B cell (primary cell): Measurements from ENCODE around the gene PCDHGB1. TPM values are rescaled to one million over a fixed set of nuclear protein-coding genes. Genes with fewer than 3 reads are reported as not detected.

Experiments used
- ATAC-seq: fragments of 200-7000 bp; cut with Tn5 transposase; one replicate; pipeline ENCODE4 v1.10.0; 2021; ENCODE audit warnings: low read depth, mild to moderate bottlenecking, moderate number of reproducible peaks, moderate library complexity
- CTCF ChIA-PET: fragments of 350-600 bp; sonication (Branson Sonifier 250); formaldehyde crosslinking; loops from one replicate; lab custom pipeline; 2021; ENCODE audit warnings: antibody characterized with exemption, inconsistent platforms; lab: Charles Lee
- POLR2A ChIA-PET: fragments of 350-600 bp; sonication (Branson Sonifier 250); formaldehyde crosslinking; loops from one replicate; lab custom pipeline; 2021; ENCODE audit warnings: antibody characterized with exemption; lab: Charles Lee
- DNase-seq: peaks from one replicate; pipeline ENCODE4 v3.0.0; 2013
- H2AFZ ChIP-seq: 2 replicates; pipeline ENCODE4 v1.6.1; 2012; ENCODE audit warnings: mild to moderate bottlenecking, low read depth, low read length; ENCODE audit not compliant: insufficient read depth, poor library complexity, severe bottlenecking
- H3K27ac ChIP-seq, 2 donors: 1 replicate in 1 of 2; 2 replicates in 1 of 2; pipeline ENCODE4 v1.5.1; 2012 to 2013; ENCODE audit warnings: low read length in 2 of 2, mild to moderate bottlenecking in 2 of 2, moderate library complexity in 1 of 2
- H3K27me3 ChIP-seq, 4 experiments: fragments of 200-600 bp in 1 of 4; sonication (generic) in 1 of 4; replicated peaks in 1 of 4; 1 replicate in 2 of 4; 2 replicates in 2 of 4; pipeline versions ENCODE4 v1.6.1 to v1.7.0; 2013 to 2016; ENCODE audit warnings: low read length in 3 of 4, mild to moderate bottlenecking in 2 of 4, mixed read lengths in 1 of 4, moderate library complexity in 1 of 4; ENCODE audit not compliant: insufficient read depth in 4 of 4, control insufficient read depth in 3 of 4; ENCODE audit errors: control extremely low read depth in 1 of 4
- H3K36me3 ChIP-seq, 2 experiments: replicated peaks in 1 of 2; 1 replicate in 1 of 2; 2 replicates in 1 of 2; pipeline versions ENCODE4 v1.6.1 to v1.7.1; 2013; ENCODE audit warnings: low read length in 1 of 2; ENCODE audit not compliant: insufficient read depth in 2 of 2, control insufficient read depth in 1 of 2; ENCODE audit errors: control extremely low read depth in 1 of 2, extremely low read depth in 1 of 2
- H3K4me1 ChIP-seq, 2 donors: fragments of 200-600 bp in 1 of 2; sonication (generic) in 1 of 2; 1 replicate in 1 of 2; 2 replicates in 1 of 2; pipeline versions ENCODE4 v1.5.1 to v1.6.1; 2013 to 2017; ENCODE audit warnings: low read length in 2 of 2; ENCODE audit not compliant: control insufficient read depth in 2 of 2, insufficient read depth in 2 of 2
- H3K4me2 ChIP-seq: replicated peaks from 2 replicates; pipeline ENCODE3; 2012; ENCODE audit warnings: mild to moderate bottlenecking, low read depth, low read length; ENCODE audit not compliant: poor library complexity, severe bottlenecking
- H3K4me3 ChIP-seq, 5 experiments: fragments of 200-600 bp in 1 of 5; sonication (generic) in 1 of 5; 1 replicate in 3 of 5; 2 replicates in 2 of 5; pipeline versions ENCODE4 v1.5.1 to v1.7.0; 2011 to 2016; ENCODE audit warnings: low read length in 4 of 5, mild to moderate bottlenecking in 4 of 5, low read depth in 2 of 5, control low read depth in 1 of 5, moderate library complexity in 1 of 5; ENCODE audit not compliant: insufficient read depth in 1 of 5; ENCODE audit errors: control extremely low read depth in 1 of 5, extremely low read depth in 1 of 5
- H3K79me2 ChIP-seq: fragments of 200-600 bp; sonication (generic); one replicate; pipeline ENCODE4 v1.6.0; 2016; ENCODE audit warnings: low read length; ENCODE audit not compliant: control insufficient read depth, insufficient read depth
- H3K9ac ChIP-seq: fragments of 200-600 bp; sonication (generic); 2 replicates; pipeline ENCODE4 v1.6.1; 2017; ENCODE audit warnings: mild to moderate bottlenecking, low read length, moderate library complexity
- H3K9me3 ChIP-seq, 3 donors: one replicate each; pipeline versions ENCODE4 v1.6.1 to v1.7.1; 2013; ENCODE audit warnings: low read length in 2 of 3; ENCODE audit not compliant: control insufficient read depth in 2 of 3, insufficient read depth in 1 of 3; ENCODE audit errors: control extremely low read depth in 1 of 3
- H4K20me1 ChIP-seq: 2 replicates; pipeline ENCODE4 v1.6.0; 2012; ENCODE audit warnings: mild to moderate bottlenecking, low read length; ENCODE audit not compliant: insufficient read depth, control insufficient read depth, poor library complexity, severe bottlenecking
- H3K27ac Mint-ChIP-seq: one replicate; pipeline ENCODE4 v1.8.0; 2021; ENCODE audit warnings: mixed read lengths
- H3K27me3 Mint-ChIP-seq: one replicate; pipeline ENCODE4 v1.8.0; 2021; ENCODE audit warnings: mixed read lengths
- H3K4me1 Mint-ChIP-seq: one replicate; pipeline ENCODE4 v1.8.0; 2021; ENCODE audit warnings: mixed read lengths
- H3K4me3 Mint-ChIP-seq: one replicate; pipeline ENCODE4 v1.8.0; 2021; ENCODE audit warnings: mixed read lengths
- H3K9me3 Mint-ChIP-seq: one replicate; pipeline ENCODE4 v1.8.0; 2022; ENCODE audit warnings: mixed read lengths; ENCODE audit not compliant: insufficient read depth
- CTCF ChIP-seq: fragments of 200-600 bp; IDR thresholded peaks from one replicate; pipeline ENCODE4 v1.8.0; 2022; ENCODE audit warnings: antibody characterized with exemption, mild to moderate bottlenecking
- EZH2 ChIP-seq: IDR thresholded peaks from 2 replicates; pipeline ENCODE4 v1.6.1; 2012; ENCODE audit warnings: borderline replicate concordance, low read depth, mild to moderate bottlenecking, moderate library complexity, low read length; ENCODE audit not compliant: insufficient read depth, poor library complexity, severe bottlenecking
- WGBS: methylation state at CpG from one replicate; pipeline ENCODE4 v1.1.5; 2013; ENCODE audit warnings: missing lambda C conversion rate; ENCODE audit not compliant: insufficient coverage; 5-methylcytosine and 5-hydroxymethylcytosine counted together
- intact Hi-C: fragments of 100-400 bp; cut with micrococcal nuclease; formaldehyde crosslinking; loops from one replicate; pipeline ENCODE4 v1.10.0; 2022
- polyA plus RNA-seq: library from polyadenylated mRNA; depleted of rRNA; stranded (reverse); fragments of >200 nt; gene quantifications from 2 replicates; pipeline ENCODE4 v1.2.3, GENCODE V29; 2012
- total RNA-seq, 2 donors: library from RNA; stranded (reverse); fragments of 120-200 nt in 1 of 2; gene quantifications; 1 replicate in 1 of 2; 2 replicates in 1 of 2; pipeline versions ENCODE4 v1.2.3 to v1.2.4, GENCODE V29; 2013 to 2022

The PCDHGB1 gene
- total and polyA plus RNA-seq, 2 donors (not counting 1 experiment from before 2014, with no cell fraction given) = 0.10 to 0.69 TPM

DNA sequence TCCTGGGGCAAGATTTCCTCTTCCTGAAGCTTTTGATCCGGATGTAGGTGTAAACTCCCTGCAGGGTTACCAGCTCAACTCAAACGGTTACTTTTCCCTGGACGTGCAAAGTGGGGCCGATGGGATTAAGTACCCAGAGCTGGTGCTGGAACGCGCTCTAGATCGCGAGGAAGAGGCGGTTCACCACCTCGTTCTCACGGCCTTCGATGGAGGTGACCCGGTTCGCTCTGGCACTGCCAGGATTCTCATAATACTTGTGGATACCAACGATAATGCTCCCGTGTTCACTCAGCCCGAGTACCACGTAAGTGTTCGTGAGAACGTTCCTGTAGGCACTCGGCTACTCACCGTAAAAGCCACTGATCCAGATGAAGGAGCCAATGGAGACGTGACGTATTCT lies 5.7 kb downstream of the PCDHGB1 start:
- CTCF ChIA-PET = interaction anchor here (1.1 to 1.6 kb wide), 2 partner anchors 202 to 210 kb away, joined by 3 to 4 read pairs; no protein-coding TSS in a partner anchor
- intact Hi-C loops = no loop called here
- Mint-ChIP-seq H3K9me3 (peaks cover 12% of the 10 kb centered on the region), H3K27ac (no peak overlapping the region), H3K4me3 (no peak overlapping the region), H3K27me3 (peaks cover 55% of the 10 kb centered on the region), H3K4me1 (peaks cover 2% of the 10 kb centered on the region)
- H3K4me1 ChIP-seq = no peaks in the 10 kb centered on the region
- no peak for DNase-seq
- no peak overlapping the region for H2AFZ ChIP-seq
- TF ChIP-seq CTCF (no peak), EZH2 (no peak)
- peaks cover under 1 to 49% (median 29%) of the 10 kb centered on the region in 3 donors for H3K9me3 ChIP-seq
- no peaks in the 10 kb centered on the region for H3K79me2 ChIP-seq
- H3K27me3 ChIP-seq = peaks cover 0 to 58% (median 33%) of the 10 kb centered on the region in 4 experiments
- no peaks in the 10 kb centered on the region for H3K36me3 ChIP-seq
- H3K4me3 ChIP-seq = no peak overlapping the region
- no peak for ATAC-seq
- H3K4me2 ChIP-seq = no peak overlapping the region
- POLR2A ChIA-PET = no interaction called here
- no peak overlapping the region for H3K9ac ChIP-seq
- no peak overlapping the region for H3K27ac ChIP-seq
- no peaks in the 10 kb centered on the region for H4K20me1 ChIP-seq
- WGBS = 63% methylated on average over 24 of the region's 24 CpGs

DNA sequence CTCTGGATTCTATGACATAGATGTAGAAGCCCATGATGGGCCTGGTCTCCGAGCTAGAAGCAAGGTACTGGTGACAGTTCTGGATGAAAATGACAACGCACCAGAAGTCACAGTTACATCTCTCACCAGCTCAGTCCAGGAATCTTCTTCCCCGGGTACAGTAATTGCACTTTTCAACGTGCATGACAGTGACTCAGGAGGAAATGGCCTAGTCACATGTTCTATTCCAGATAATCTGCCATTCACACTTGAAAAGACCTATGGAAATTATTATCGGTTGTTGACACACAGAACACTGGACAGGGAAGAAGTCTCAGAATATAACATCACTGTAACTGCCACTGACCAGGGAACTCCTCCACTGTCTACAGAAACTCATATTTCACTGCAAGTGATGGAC lies 6.2 kb downstream of the PCDHGB1 start:
- Mint-ChIP-seq H3K9me3 (peaks cover 9% of the 10 kb centered on the region), H3K4me3 (no peak overlapping the region), H3K27ac (no peak overlapping the region), H3K27me3 (peaks cover 55% of the 10 kb centered on the region), H3K4me1 (peaks cover 2% of the 10 kb centered on the region)
- H3K27me3 ChIP-seq = peaks cover 0 to 58% (median 32%) of the 10 kb centered on the region in 4 experiments
- no peak overlapping the region for H3K27ac ChIP-seq
- DNase-seq = no peak
- CTCF ChIA-PET = interaction anchor here (1.6 kb wide), 1 partner anchor 201 kb away, joined by 4 read pairs; no protein-coding TSS in a partner anchor
- no peaks in the 10 kb centered on the region for H3K4me1 ChIP-seq
- WGBS = 47% methylated on average over 2 of the region's 5 CpGs
- no peak overlapping the region for H3K4me3 ChIP-seq
- no peak overlapping the region for H2AFZ ChIP-seq
- H3K4me2 ChIP-seq = no peak overlapping the region
- ATAC-seq = no peak
- H3K79me2 ChIP-seq = no peaks in the 10 kb centered on the region
- intact Hi-C loops = no loop called here
- H3K9ac ChIP-seq = no peak overlapping the region
- POLR2A ChIA-PET = no interaction called here
- no peaks in the 10 kb centered on the region for H3K36me3 ChIP-seq
- H3K9me3 ChIP-seq = peaks cover 4 to 49% (median 30%) of the 10 kb centered on the region in 3 donors
- H4K20me1 ChIP-seq = no peaks in the 10 kb centered on the region
- TF ChIP-seq EZH2 = no peak
- TF ChIP-seq CTCF = no peak
